Neural cell (in vitro differentiated cells): ENCODE results near the gene NLRP10.

Source experiments
- CTCF ChIP-seq: fragments of 450-650 bp; IDR thresholded peaks from 2 replicates; pipeline ENCODE4 v1.5.1; 2014; ENCODE audit warnings: antibody characterized with exemption, mild to moderate bottlenecking, moderate library complexity; ENCODE audit not compliant: poor library complexity, severe bottlenecking
- EZH2 ChIP-seq: fragments of 200-600, 300-800 bp; shearing (Covaris generic), sonication (generic); IDR thresholded peaks from 2 replicates; pipeline ENCODE4 v1.6.1; 2014; ENCODE audit warnings: antibody characterized with exemption, low read length, borderline replicate concordance, mild to moderate bottlenecking; ENCODE audit not compliant: insufficient read depth, poor library complexity, severe bottlenecking
- POLR2AphosphoS5 ChIP-seq: IDR thresholded peaks from 2 replicates; pipeline ENCODE4 v1.6.1; 2012

- peak; percentile 99 for TF ChIP-seq CTCF
- no peak for TF ChIP-seq EZH2
- peak; percentile 87 for TF ChIP-seq POLR2AphosphoS5
Observed at GRCh38 chr11:7986768-7987559, 21.7 kb upstream of the NLRP10 start, which contains the start of gene EIF3F.
